ENCODE data around the gene GSAP. TPM values are rescaled to one million over a fixed set of nuclear protein-coding genes. Genes with fewer than 3 reads are reported as not detected.

Gene GSAP
- total and polyA plus RNA-seq, 2 donors (not counting 1 experiment from before 2014, with no cell fraction given), result 140 to 207 TPM

GRCh38 chr7:77321300-77321699, 94.8 kb downstream of the GSAP start:
- H3K4me2 ChIP-seq (replicated peaks; ENCODE audit: low read depth, low read length, poor library complexity, severe bottlenecking), result no peak overlapping the region
- H3K4me1 ChIP-seq (ENCODE audit: control insufficient read depth in 2 of 2, insufficient read depth in 2 of 2, low read length in 2 of 2), result no peaks in the 10 kb centered on the region
- no peak overlapping the region for H3K4me3 ChIP-seq (ENCODE audit: control extremely low read depth in 1 of 5, extremely low read depth in 1 of 5, insufficient read depth in 1 of 5, low read depth in 2 of 5, low read length in 4 of 5)
- H3K4me1 Mint-ChIP-seq, result peaks cover 7% of the 10 kb centered on the region
- H3K27ac ChIP-seq (ENCODE audit: low read length in 2 of 2), result no peak overlapping the region
- ChIA-PET CTCF (interaction anchor here (2.5 kb wide), 1 partner anchor 10 kb away, joined by 11 read pairs; no protein-coding TSS in a partner anchor), POLR2A (no interaction called here)
- no peak overlapping the region for H3K4me3 Mint-ChIP-seq
- H3K9ac ChIP-seq (ENCODE audit: low read length), result no peak overlapping the region
- no peaks in the 10 kb centered on the region for H3K27me3 Mint-ChIP-seq
- no peaks in the 10 kb centered on the region for H3K79me2 ChIP-seq (ENCODE audit: control insufficient read depth, insufficient read depth, low read length)
- DNase-seq (no peak), ATAC-seq (ENCODE audit: low read depth) (no peak)
- peaks cover 3 to 76% of the 10 kb centered on the region in 2 experiments for H3K36me3 ChIP-seq (replicated peaks in 1 of 2; ENCODE audit: control extremely low read depth in 1 of 2, control insufficient read depth in 1 of 2, extremely low read depth in 1 of 2, insufficient read depth in 2 of 2, low read length in 1 of 2)
- TF ChIP-seq CTCF (IDR thresholded peaks at IDR 0.05), result no peak
- TF ChIP-seq EZH2 (IDR thresholded peaks at IDR 0.05; ENCODE audit: borderline replicate concordance, insufficient read depth, low read depth, low read length, poor library complexity, severe bottlenecking), result no peak
- H3K27me3 ChIP-seq (replicated peaks in 1 of 4; ENCODE audit: control extremely low read depth in 1 of 4, control insufficient read depth in 3 of 4, insufficient read depth in 4 of 4, low read length in 3 of 4), result no peaks in the 10 kb centered on the region
- WGBS (ENCODE audit: insufficient coverage), result 100% methylated on average over 1 of the region's 2 CpGs
- no peaks in the 10 kb centered on the region for H3K9me3 Mint-ChIP-seq (ENCODE audit: insufficient read depth)
- no peaks in the 10 kb centered on the region for H3K9me3 ChIP-seq (ENCODE audit: control extremely low read depth in 1 of 3, control insufficient read depth in 2 of 3, insufficient read depth in 1 of 3, low read length in 2 of 3)
- no peaks in the 10 kb centered on the region for H4K20me1 ChIP-seq (ENCODE audit: control insufficient read depth, insufficient read depth, low read length, poor library complexity, severe bottlenecking)
- no peak overlapping the region for H3K27ac Mint-ChIP-seq
- no peak overlapping the region for H2AFZ ChIP-seq (ENCODE audit: insufficient read depth, low read depth, low read length, poor library complexity, severe bottlenecking)
- intact Hi-C loops (cut with micrococcal nuclease), result no loop called here

GRCh38 chr7:77320714-77321113, 95.4 kb downstream of the GSAP start:
- Histone ChIP-seq H3K79me2 (ENCODE audit: control insufficient read depth, insufficient read depth, low read length) (no peaks in the 10 kb centered on the region), H2AFZ (ENCODE audit: insufficient read depth, low read depth, low read length, poor library complexity, severe bottlenecking) (no peak overlapping the region), H3K4me1 (ENCODE audit: control insufficient read depth in 2 of 2, insufficient read depth in 2 of 2, low read length in 2 of 2) (no peaks in the 10 kb centered on the region), H3K4me3 (ENCODE audit: control extremely low read depth in 1 of 5, extremely low read depth in 1 of 5, insufficient read depth in 1 of 5, low read depth in 2 of 5, low read length in 4 of 5) (no peak overlapping the region), H4K20me1 (ENCODE audit: control insufficient read depth, insufficient read depth, low read length, poor library complexity, severe bottlenecking) (no peaks in the 10 kb centered on the region), H3K27ac (ENCODE audit: low read length in 2 of 2) (no peak overlapping the region), H3K9ac (ENCODE audit: low read length) (no peak overlapping the region), H3K4me2 (replicated peaks; ENCODE audit: low read depth, low read length, poor library complexity, severe bottlenecking) (no peak overlapping the region), H3K27me3 (replicated peaks in 1 of 4; ENCODE audit: control extremely low read depth in 1 of 4, control insufficient read depth in 3 of 4, insufficient read depth in 4 of 4, low read length in 3 of 4) (no peaks in the 10 kb centered on the region), H3K9me3 (ENCODE audit: control extremely low read depth in 1 of 3, control insufficient read depth in 2 of 3, insufficient read depth in 1 of 3, low read length in 2 of 3) (no peaks in the 10 kb centered on the region), H3K36me3 (replicated peaks in 1 of 2; ENCODE audit: control extremely low read depth in 1 of 2, control insufficient read depth in 1 of 2, extremely low read depth in 1 of 2, insufficient read depth in 2 of 2, low read length in 1 of 2) (peaks cover 6 to 76% of the 10 kb centered on the region in 2 experiments)
- Mint-ChIP-seq H3K27me3 (no peaks in the 10 kb centered on the region), H3K4me3 (no peak overlapping the region), H3K9me3 (ENCODE audit: insufficient read depth) (no peaks in the 10 kb centered on the region), H3K4me1 (peaks cover 7% of the 10 kb centered on the region), H3K27ac (no peak overlapping the region)
- ChIA-PET CTCF (interaction anchor here (1.1 to 2.5 kb wide), 3 partner anchors 11 to 74 kb away, joined by 3 to 11 read pairs (median 3); no protein-coding TSS in a partner anchor), POLR2A (no interaction called here)
- no peak for DNase-seq
- 83% methylated on average over 1 of the region's 2 CpGs for WGBS (ENCODE audit: insufficient coverage)
- intact Hi-C loops (cut with micrococcal nuclease), result no loop called here
- ATAC-seq (ENCODE audit: low read depth), result no peak
- no peak for TF ChIP-seq CTCF (IDR thresholded peaks at IDR 0.05)

Data from B cell (primary cell).